Measurements from ENCODE around the gene GDNF.

GDNF gene

GRCh38 chr5:37831821-37832534, 7.9 kb downstream of the GDNF start:
- Histone ChIP-seq H3K36me3 (no peaks in the 10 kb centered on the region), H3K27me3 (peaks cover 100% of the 10 kb centered on the region), H3K4me3 (ENCODE audit: low read depth in 1 of 2, low read length in 1 of 2) (no peak overlapping the region), H3K27ac (no peak overlapping the region), H3K4me1 (ENCODE audit: control insufficient read depth in 1 of 2, insufficient read depth in 1 of 2, low read depth in 1 of 2, low read length in 1 of 2) (peaks cover 4 to 10% of the 10 kb centered on the region in 2 experiments), H3K9me3 (no peaks in the 10 kb centered on the region)
- no peak for TF ChIP-seq CTCF (IDR thresholded peaks at IDR 0.05)

GRCh38 chr5:37830348-37830747, 9.5 kb downstream of the GDNF start:
- H3K4me3 ChIP-seq (ENCODE audit: low read depth in 1 of 2, low read length in 1 of 2): no peak overlapping the region
- peaks cover 99% of the 10 kb centered on the region for H3K27me3 ChIP-seq
- H3K9me3 ChIP-seq: no peaks in the 10 kb centered on the region
- no peaks in the 10 kb centered on the region for H3K4me1 ChIP-seq (ENCODE audit: control insufficient read depth in 1 of 2, insufficient read depth in 1 of 2, low read depth in 1 of 2, low read length in 1 of 2)
- H3K36me3 ChIP-seq: no peaks in the 10 kb centered on the region
- TF ChIP-seq CTCF (IDR thresholded peaks at IDR 0.05): no peak
- no peak overlapping the region for H3K27ac ChIP-seq

- peaks cover 94% of the 10 kb centered on the region for H3K27me3 ChIP-seq
- H3K9me3 ChIP-seq: no peaks in the 10 kb centered on the region
- no peaks in the 10 kb centered on the region for H3K4me1 ChIP-seq (ENCODE audit: control insufficient read depth in 1 of 2, insufficient read depth in 1 of 2, low read depth in 1 of 2, low read length in 1 of 2)
- TF ChIP-seq CTCF (IDR thresholded peaks at IDR 0.05): no peak
- no peaks in the 10 kb centered on the region for H3K36me3 ChIP-seq
- H3K4me3 ChIP-seq (ENCODE audit: low read depth in 1 of 2, low read length in 1 of 2): no peak overlapping the region
- H3K27ac ChIP-seq: no peak overlapping the region
These were observed 14.4 kb downstream of the GDNF start for GRCh38 chr5:37825334-37825915.

- Histone ChIP-seq H3K27me3 (peaks cover 78% of the 10 kb centered on the region), H3K9me3 (no peaks in the 10 kb centered on the region), H3K4me3 (ENCODE audit: low read depth in 1 of 2, low read length in 1 of 2) (no peak overlapping the region), H3K36me3 (no peaks in the 10 kb centered on the region), H3K4me1 (ENCODE audit: control insufficient read depth in 1 of 2, insufficient read depth in 1 of 2, low read depth in 1 of 2, low read length in 1 of 2) (no peaks in the 10 kb centered on the region), H3K27ac (no peak overlapping the region)
- no peak for TF ChIP-seq CTCF (IDR thresholded peaks at IDR 0.05)
These were observed 16.2 kb downstream of the GDNF start for GRCh38 chr5:37823433-37824152.

GRCh38 chr5:37816883-37817282, 23.0 kb downstream of the GDNF start:
- Histone ChIP-seq H3K36me3 (no peaks in the 10 kb centered on the region), H3K9me3 (no peaks in the 10 kb centered on the region), H3K27ac (no peak overlapping the region), H3K4me1 (ENCODE audit: control insufficient read depth in 1 of 2, insufficient read depth in 1 of 2, low read depth in 1 of 2, low read length in 1 of 2) (no peaks in the 10 kb centered on the region), H3K4me3 (ENCODE audit: low read depth in 1 of 2, low read length in 1 of 2) (no peak overlapping the region), H3K27me3 (peaks cover 25% of the 10 kb centered on the region)
- TF ChIP-seq CTCF (IDR thresholded peaks at IDR 0.05): no peak

Data from neutrophil (primary cell).